ENCODE data around the gene ATP5PB.

Gene ATP5PB, protein sequence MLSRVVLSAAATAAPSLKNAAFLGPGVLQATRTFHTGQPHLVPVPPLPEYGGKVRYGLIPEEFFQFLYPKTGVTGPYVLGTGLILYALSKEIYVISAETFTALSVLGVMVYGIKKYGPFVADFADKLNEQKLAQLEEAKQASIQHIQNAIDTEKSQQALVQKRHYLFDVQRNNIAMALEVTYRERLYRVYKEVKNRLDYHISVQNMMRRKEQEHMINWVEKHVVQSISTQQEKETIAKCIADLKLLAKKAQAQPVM

DNA sequence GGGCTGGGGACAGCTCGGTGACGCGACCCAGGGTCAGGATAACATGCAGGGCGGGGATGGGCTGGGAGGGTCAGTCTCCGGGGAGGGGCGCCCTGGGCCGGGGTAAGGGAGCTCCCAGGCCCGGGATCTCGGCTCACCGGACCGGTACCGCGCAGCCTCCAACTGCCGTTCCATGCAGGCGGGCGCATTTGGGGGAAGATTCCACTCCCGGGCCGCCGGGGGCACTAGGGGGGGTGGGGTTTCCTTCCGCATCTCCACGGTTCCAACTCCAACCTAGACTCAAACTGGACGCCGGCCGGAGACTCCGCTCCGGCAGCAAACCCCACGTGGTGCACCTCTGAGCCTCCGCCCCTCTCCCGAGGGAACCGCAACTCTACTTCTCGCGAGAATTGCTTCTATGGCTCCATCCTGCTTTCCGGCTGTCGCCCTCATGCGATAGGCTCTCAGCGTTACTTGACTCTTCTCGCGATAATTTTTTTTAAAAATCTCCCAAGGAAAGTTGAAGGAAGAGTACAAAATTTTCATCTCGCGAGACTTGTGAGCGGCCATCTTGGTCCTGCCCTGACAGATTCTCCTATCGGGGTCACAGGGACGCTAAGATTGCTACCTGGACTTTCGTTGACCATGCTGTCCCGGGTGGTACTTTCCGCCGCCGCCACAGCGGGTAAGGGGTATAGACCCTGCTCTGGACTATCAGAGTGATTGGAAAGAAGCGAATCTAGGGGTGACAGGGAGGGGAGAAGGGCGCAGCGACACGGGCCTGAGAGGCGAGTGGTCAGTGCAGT is at the start of gene ATP5PB, which contains the start of gene WDR77:
ATP5PB (plus strand) TSS at position 547 of the 785 bp plus-strand sequence; CDS start at position 625, 78 bp downstream.
WDR77 (minus strand) TSS at position 339 of the 785 bp plus-strand sequence; CDS start at position 252, 87 bp downstream.
- peak; percentile 61 to 97 (median 91) for DNase-seq

DNA sequence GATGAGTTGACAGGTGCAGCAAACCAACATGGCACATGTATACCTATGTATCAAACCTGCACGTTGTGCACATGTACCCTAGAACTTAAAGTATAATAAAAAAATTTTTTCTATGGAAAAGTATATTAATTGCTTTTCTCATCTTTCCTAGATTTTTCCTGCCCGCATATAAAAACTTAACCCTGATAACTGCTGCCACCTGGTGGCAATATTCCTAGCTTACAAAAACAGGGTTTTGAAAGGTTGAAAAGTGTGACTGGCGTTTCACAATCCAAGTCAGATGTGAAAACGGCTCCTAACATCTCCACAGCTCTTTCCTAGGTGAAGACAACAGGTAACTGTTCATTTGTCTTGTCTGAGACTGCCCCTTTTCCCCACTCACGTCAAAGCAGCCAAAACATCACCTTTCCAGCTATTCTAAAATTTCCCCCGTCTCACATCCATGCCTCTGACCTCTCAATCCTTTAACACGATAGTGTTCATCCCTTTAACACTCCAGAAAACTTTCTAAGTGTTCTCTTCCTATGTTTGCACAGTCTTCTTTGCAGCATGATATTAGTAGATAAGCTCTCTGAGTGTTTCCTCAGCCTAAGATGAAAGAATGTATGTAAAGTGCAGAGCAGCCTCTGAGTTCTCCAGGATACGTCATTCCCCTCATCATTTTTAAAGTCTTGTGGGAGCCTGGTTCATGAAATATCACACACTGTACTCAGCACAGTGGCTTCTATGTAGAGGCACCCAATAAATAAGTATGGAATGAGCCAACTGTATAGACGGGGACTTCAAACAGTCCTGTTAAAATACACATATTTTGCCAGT is 49.3 kb upstream of the ATP5PB start:
- peak in 32 of 56 donors; percentile 1 to 71 (median 10) for DNase-seq

DNA sequence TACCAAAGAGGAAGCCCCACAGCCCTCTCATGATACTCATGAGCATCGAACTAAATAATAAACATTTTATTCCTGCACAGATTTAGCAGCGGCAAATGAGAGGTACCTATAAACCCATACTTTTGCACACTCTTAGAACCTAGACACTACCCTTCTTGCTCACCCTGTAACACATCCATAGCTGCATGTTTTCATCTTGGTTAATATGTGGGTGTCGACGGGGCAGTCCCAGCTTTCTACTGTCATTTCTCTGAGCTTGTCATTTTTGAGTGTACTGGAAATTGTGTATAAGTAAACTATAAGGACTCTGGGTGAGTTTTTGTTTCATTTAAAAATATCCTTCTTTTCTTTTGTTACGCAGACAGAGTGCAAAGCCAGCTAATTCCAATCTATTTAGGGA is 47.2 kb upstream of the ATP5PB start:
- DNase-seq = no peak

DNA sequence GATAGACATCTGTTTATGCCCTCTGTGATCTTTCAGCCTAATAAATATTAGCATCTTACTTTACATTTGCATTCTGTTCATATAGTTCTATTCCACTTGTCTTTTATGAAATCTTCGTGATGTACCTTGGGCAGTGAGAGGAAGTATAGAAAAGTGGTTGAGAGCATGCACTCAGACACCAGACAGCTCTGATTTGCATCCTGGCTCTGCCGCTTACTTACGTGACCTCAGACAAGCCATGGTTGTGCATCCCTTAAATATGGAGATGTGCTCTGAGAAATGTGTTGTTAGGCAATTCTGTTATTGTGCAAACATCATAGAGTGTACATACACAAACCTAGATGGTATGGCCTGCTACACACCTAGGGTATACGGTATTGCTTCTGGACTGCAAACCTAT is 44.7 kb upstream of the ATP5PB start:
- DNase-seq = no peak

DNA sequence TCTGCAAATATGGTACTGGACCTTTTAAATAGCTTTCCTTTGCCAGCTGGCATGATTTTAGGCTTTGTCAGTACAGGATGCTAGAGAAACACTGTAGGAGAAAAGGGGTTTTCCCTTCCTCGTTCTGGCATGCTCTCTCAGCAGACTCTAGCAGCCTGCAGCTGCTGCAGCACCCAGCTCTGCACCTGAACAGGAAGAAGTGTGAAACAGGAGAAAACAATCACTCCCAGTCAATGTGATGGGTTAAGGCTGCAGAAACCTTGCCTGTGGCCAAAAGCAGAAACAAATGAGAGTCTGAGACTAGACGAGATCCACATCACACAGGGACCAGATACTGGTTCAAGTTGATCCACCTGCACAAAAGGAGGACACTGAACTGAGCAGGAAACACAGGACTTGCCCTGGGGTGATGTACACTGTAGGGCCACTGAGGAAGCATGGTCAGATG is 42.9 kb upstream of the ATP5PB start:
- peak in 2 of 56 donors; percentile 1 to 5 for DNase-seq

DNA sequence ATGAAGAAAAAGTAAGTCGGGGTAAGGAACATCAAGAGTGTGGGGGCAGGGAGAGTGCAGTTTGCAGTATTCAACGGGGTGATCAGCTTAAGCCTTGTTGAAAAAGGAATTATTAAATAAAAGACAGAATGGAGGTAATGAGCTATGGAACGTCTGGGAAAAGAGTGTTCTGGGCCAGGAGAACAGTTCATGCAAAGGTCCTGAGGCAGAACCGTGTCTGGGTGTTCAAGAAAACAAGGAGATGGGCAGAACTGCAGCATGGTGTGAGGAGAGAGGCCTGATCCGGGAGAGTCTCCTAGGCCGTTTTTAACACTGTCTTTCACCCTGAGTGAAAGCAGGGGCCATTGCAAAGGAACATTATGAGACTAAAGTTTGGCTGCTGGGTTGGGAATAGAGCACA is 42.0 kb upstream of the ATP5PB start:
- DNase-seq = no peak

DNA sequence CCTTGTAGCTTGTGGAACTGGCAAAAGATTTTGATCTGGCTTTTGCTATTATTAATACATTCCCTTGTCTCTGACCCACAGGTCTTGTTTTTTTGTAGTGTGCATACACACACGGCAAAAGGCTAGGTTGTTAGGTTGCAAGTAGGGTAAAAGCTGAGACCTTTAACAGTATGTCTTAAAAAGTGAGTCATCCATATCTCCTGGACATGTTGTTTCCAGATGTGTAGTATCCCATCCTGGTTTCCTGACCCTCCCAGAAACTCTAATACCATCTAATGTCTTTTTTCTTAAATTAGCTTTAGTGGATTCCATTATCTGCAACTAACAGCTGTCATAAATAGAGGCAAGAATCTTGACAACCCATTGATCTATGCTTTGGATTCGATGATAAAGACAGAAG is 36.4 kb upstream of the ATP5PB start:
- no peak for DNase-seq

DNA sequence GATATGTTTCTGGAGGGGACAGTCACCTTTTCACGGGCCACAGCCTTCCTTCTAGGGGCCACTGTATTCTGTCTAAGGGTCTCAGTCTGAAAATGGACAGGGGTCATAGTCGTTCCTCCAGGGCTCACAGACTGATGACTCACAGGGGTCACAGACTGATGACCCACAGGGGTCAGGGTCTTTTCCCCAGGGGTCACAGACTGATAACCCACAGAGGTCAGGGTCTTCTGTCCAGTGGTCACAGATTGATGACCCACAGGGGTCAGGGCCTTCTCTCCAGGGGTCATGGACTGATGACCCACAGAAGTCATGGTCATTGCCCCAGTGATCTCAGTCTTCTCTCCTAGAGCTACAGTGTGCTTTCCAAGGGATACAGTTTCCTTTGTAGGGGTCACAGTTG is 34.5 kb upstream of the ATP5PB start:
- no peak for DNase-seq

DNA sequence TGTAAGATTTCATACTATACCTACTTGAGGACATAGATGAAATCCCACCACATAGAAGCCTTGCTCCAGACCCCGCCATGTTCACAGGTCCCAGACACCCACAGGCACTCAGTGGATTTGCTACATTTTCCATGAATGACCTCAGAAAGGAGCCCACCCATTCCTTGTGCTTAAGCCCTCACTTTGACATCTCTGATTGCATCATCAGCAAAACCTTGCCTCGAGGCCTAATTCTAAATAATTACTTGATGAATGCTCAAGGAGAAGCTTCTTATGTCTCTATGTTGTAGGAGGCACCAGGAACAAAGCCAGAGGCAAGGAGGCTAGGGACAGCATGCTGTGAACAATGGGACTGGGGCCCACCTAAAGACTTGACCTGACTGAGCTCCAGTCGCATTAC is 33.8 kb upstream of the ATP5PB start:
- no peak for DNase-seq

DNA sequence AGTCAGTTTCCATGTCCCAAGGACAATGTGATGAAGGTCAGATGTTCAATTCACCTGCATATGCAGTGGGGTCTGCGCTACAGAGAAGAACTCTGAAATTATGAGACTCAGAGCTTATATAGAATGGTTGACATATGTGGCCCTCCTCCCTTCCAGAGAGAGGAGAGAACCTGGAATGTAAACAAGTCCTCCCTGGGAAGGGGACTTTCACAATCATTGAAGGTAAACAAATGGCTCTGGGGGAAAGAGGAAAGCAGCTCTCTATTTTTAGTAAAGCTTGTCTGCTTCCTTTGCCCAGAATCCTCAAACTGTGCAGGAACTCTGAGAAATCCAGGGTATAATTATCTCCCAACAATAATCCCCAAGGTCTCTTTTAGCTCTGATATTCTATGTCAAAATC is 31.5 kb upstream of the ATP5PB start:
- no peak for DNase-seq

DNA sequence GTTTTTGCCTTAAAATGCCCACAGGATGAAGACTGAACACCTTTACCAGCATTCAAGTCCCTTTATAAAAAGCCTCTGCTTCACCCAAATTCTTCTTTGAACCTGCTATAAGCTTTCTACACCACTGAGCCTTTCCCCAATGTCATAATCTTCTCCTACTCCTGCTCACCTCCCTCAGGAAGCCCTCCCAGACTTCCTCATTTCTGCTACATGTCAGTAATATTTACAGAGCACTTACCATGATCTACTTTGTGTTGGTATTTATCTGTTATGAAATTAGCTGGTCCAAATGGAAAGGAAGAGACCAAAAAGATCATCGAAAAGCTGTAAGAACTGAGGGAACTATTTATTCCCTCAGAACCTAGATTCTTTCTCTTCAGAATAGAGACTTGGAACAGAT is 30.2 kb upstream of the ATP5PB start:
- DNase-seq = no peak

DNA sequence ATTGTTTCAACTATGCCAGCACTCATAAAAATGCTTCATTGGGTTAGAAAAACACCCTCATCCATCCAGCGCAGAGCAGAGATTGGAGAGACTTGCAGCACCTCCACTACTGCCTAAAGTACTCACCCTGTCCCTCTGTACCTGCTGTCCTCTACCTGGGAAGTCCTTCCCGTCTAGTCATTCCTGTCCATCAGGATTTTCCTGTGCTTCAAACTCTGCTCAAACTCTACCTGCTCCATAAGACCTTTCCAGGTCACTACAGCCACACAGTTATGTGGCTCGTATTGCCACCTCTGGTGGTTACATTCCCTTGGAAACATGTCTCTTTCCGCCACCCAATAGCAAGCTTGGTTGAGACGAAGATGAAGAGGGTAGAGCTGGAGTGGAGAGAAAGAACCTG is 28.9 kb upstream of the ATP5PB start:
- DNase-seq = no peak

DNA sequence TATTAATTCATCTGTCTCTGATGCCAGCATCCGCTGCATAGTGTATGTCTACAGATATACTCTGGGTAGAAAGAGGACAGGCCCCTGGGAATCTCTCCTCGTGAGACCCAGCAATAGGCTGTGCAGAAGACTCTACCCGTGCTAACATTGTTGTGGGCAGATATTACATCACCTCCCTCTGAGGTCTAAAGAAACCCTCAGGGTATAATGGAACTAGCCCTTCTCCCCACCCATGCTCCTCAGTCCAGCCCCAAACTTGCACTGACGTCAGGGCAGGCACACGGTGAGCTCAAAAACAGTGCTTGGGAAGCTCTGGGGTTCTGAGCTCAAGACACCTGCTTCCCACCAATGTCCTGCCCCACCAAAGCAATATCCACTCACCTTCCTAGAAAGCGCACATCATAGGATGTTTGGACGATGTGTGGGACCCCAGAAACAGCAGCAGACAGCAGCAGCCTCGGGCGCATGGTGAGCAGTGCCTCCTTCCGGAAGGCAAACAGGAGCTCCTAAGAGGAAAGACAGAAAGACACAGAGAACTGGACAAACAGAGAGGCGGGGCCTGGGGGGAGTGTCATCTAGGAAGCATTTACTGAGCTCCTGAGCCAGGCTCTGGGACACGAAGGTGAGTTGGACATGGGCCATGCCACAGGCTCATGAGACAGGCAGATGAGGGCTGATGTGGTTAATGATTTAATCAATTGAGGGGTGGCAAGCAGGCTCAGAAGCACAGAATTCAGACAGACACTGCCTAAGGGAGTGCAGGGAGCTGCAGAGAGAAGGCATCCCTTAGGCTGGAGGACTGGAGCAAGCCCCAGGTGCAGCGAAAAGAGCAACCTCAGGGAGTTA is 26.5 kb upstream of the ATP5PB start:
- DNase-seq = no peak

DNA sequence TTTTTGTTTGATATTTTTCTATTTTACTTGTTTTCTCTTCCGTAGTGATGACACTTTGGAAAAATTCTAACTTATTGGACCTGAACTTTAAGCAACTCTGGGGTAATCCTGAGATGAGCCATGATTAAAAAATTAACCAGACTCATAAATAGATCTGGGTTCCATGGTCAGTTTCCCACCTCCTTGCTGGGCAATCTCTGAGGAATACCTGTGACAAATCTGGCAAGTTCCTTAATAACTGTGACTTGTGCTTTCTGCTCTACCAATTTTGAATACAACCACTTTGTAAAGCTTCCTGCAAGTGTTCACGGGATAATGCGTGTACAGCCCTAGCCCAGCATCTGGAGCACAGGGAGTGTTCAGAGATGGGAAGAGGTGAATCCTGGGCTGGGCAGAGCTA is 25.0 kb upstream of the ATP5PB start:
- DNase-seq = no peak

DNA sequence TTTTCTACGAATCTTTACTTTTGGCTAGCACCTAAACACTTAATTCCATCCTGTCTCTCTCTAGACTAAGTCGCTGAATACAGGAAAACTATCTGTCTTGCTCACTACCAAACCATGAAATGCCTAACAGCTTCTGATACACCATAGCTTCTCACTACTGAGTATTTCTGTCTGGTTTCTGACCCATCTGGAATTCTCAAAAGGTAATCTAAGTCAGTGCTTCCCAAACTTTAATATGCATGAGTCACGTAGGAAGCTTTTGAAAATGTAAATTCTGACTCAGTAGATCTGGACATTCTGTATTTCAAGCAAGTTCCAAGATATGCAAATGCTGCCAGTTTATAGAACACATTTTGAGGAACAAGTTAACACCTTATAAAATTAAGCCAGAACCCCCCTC is 12.5 kb upstream of the ATP5PB start:
- DNase-seq = no peak

DNA sequence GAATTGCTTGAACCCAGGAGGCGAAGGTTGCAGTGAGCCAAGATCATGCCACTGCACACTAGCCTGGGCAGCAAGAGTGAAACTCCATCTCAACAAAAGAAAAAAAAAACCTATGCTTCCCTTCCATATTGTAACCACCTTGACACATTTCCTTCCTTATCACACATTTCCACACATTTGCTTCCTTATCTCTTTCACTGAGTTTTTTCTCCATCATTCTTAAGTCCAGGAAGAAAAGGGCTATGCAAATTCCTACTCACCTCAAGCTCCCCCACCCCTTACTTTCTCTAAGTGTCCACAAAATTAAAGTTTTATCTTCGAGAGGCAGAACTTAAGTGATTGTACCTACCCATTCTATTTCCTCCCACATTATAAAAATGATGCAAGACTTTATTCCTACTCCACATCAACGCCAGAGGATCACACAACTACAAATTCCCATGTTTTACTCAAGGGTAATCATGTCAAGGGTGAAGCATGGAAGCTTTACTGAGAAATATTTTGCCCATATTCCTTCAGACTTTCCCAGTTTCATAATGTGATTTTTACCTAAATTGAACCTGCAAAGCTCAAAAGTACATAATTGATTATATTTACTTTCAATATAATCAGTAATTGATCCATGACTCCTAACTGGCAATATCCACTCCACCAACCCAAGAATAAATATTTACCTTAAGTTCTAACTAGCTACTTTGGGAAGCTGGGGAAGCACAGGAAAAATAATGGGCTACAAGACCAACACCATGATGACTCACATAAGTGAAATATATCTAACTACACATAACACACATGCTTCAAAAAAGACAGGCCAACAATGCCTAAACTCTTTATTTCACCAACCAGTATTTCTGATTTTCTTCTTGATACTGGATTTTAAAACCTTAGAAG is 9.6 kb upstream of the ATP5PB start:
- no peak for DNase-seq

DNA sequence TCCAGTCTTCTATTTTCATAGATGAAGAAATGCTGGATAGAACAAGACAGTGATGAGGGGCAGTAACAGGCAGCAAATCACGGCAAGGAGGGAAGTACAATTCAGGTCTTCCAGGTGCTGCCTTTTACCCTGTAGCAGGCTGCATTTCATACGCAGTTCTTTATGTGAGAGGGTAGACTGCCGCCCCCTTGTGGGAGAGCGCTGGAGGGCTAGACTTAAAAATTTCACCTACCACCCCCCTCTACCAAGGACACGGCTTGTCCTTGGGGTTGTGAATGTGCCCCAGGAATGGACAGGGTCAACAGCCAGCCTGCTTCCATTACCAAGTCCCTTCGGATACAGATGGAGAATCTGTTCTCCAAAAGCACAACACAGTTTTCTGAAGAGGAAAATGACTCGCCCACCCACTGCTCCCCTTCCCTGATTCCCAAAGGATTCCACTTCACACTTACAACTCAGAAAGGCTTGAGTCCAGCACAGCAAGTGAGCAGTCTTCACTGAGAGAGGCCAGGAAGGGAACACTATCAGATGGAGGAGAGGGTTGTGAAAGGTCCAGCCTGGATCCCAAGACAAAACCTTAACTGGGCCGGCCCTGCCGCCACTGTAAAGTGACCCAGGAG is 7.6 kb upstream of the ATP5PB start:
- peak in 4 of 56 donors; percentile 1 to 13 (median 2) for DNase-seq

DNA sequence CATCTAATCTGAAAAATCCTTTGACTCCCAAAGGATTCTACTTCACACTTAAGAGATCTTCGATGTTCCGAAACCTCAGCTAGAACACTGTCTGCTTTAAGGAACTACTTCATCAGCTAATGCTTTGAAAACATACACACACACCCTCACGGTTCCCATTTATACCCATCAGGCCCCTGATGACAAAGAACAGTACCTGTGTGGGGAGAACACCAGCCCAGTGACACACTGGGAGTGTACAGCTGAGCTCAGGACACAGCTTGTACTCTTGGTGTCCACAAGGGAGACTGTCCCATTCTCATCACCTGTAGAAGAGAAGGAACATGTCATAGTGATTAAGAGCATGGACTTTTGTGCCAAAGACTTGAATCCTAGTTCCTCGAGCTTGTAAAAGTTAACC is 6.8 kb upstream of the ATP5PB start:
- no peak for DNase-seq

DNA sequence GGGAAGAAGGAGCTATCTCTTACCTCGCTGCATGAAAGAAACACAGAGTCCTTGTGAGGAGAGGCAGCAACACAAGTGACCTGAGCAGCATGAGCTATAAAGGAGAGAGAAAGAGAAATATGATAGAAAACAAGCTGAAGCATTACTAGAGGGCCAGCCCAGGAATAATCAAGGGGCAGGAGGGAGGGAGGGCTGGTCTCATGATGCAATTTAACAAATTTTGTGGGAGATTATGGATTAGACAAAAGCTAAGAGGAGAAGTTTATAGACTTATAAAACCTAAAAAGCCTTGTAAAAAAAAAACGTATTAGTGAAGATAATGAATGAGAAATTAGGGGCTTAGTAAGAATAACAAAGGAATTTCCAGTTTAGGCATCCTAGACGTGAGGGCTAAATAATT is 5.2 kb upstream of the ATP5PB start:
- DNase-seq = no peak

Data from nucleus accumbens (tissue), 56 donors.